Endodermal cell (in vitro differentiated cells): ENCODE measurements around the gene NRXN3. TPM values are rescaled to one million over a fixed set of nuclear protein-coding genes. Genes with fewer than 3 reads are reported as not detected.

Source experiments
- DNase-seq: peaks from one replicate; pipeline ENCODE4 v3.0.0-alpha.2; 2017
- H3K27ac ChIP-seq: 2 replicates; pipeline ENCODE4 v1.5.1; 2013; ENCODE audit warnings: mild to moderate bottlenecking, low read depth, low read length, moderate library complexity
- H3K27me3 ChIP-seq: 2 replicates; pipeline ENCODE4 v1.6.1; 2013; ENCODE audit warnings: mild to moderate bottlenecking, low read length, moderate library complexity; ENCODE audit not compliant: insufficient read depth, control insufficient read depth, poor library complexity, severe bottlenecking
- H3K36me3 ChIP-seq: 2 replicates; pipeline ENCODE4 v1.7.0; 2013; ENCODE audit warnings: mild to moderate bottlenecking, low read length, moderate library complexity; ENCODE audit not compliant: control insufficient read depth, insufficient read depth
- H3K4me1 ChIP-seq: one replicate; pipeline ENCODE4 v1.7.0; 2013; ENCODE audit warnings: low read length; ENCODE audit not compliant: control insufficient read depth, insufficient read depth
- H3K4me3 ChIP-seq: 2 replicates; pipeline ENCODE4 v1.5.1; 2013; ENCODE audit warnings: mild to moderate bottlenecking, low read length, moderate library complexity
- H3K9ac ChIP-seq: 2 replicates; pipeline ENCODE4 v1.6.1; 2013; ENCODE audit warnings: mild to moderate bottlenecking, low read length, moderate library complexity; ENCODE audit not compliant: poor library complexity, severe bottlenecking; ENCODE audit errors: extremely low read depth
- H3K9me3 ChIP-seq: 2 replicates; pipeline ENCODE4 v1.6.1; 2013; ENCODE audit warnings: mild to moderate bottlenecking, low read length, moderate library complexity; ENCODE audit not compliant: control insufficient read depth
- H3K27ac Mint-ChIP-seq: 2 replicates; pipeline ENCODE4 v1.8.0; 2020; ENCODE audit warnings: mixed read lengths
- H3K27me3 Mint-ChIP-seq: 2 replicates; pipeline ENCODE4 v1.8.0; 2021; ENCODE audit warnings: mild to moderate bottlenecking, mixed read lengths; ENCODE audit not compliant: insufficient read depth
- H3K36me3 Mint-ChIP-seq: 2 replicates; pipeline ENCODE4 v1.8.0; 2020; ENCODE audit warnings: low read depth, mixed read lengths
- H3K4me1 Mint-ChIP-seq: 2 replicates; pipeline ENCODE4 v1.8.0; 2020; ENCODE audit warnings: mixed read lengths
- H3K4me3 Mint-ChIP-seq: 2 replicates; pipeline ENCODE4 v1.8.0; 2020; ENCODE audit warnings: mild to moderate bottlenecking, moderate library complexity, mixed read lengths
- H3K9me3 Mint-ChIP-seq: 2 replicates; pipeline ENCODE4 v1.8.0; 2020; ENCODE audit warnings: mild to moderate bottlenecking, mixed read lengths
- CTCF ChIP-seq: fragments of 200-600 bp; sonication (generic); conservative IDR thresholded peaks from 2 replicates; pipeline ENCODE4 v1.5.0; 2021; ENCODE audit warnings: antibody characterized with exemption, mild to moderate bottlenecking
- WGBS, 2 experiments: methylation state at CpG; one replicate each; pipeline versions ENCODE4 v1.1.5 to v1.1.7; 2013; ENCODE audit warnings: missing lambda C conversion rate in 2 of 2, mixed read lengths in 1 of 2; ENCODE audit not compliant: insufficient coverage in 1 of 2, insufficient read length in 1 of 2; 5-methylcytosine and 5-hydroxymethylcytosine counted together
- total RNA-seq, 2 donors: library from RNA; stranded (reverse); fragmentation: NEBNext Ultra II Directional in 1 of 2; extraction: Animal tissue kit (Norgen Biotek cat#: 25700) in 1 of 2; gene quantifications; 2 replicates in 1 of 2; 3 replicates in 1 of 2; pipeline ENCODE4 v1.2.1, GENCODE V29; 2021

Gene NRXN3
- total RNA-seq, 2 donors from 2014 or later = 20.9 to 21.4 TPM

GRCh38 chr14:79318371-79318770 is 1148.2 kb downstream of the NRXN3 start:
- no peak for DNase-seq
- 85 to 93% methylated on average over 2 to 7 of the region's 7 CpGs for WGBS, 2 experiments

GRCh38 chr14:79320561-79320960 is 1150.4 kb downstream of the NRXN3 start:
- Mint-ChIP-seq H3K36me3 (peaks cover 3% of the 10 kb centered on the region), H3K27me3 (no peaks in the 10 kb centered on the region), H3K4me1 (peaks cover 9% of the 10 kb centered on the region), H3K9me3 (no peaks in the 10 kb centered on the region), H3K27ac (no peak overlapping the region), H3K4me3 (no peak overlapping the region)
- no peak overlapping the region for H3K9ac ChIP-seq
- no peaks in the 10 kb centered on the region for H3K9me3 ChIP-seq
- H3K27me3 ChIP-seq = no peaks in the 10 kb centered on the region
- WGBS, 2 experiments = 86 to 96% methylated on average over 1 of the region's 1 CpG
- H3K4me3 ChIP-seq = no peak overlapping the region
- no peak for DNase-seq
- H3K27ac ChIP-seq = no peak overlapping the region
- no peaks in the 10 kb centered on the region for H3K4me1 ChIP-seq
- no peaks in the 10 kb centered on the region for H3K36me3 ChIP-seq
- no peak for TF ChIP-seq CTCF

More at GRCh38 chr14:79318371-79318770, 1148.2 kb downstream of the NRXN3 start:
- Histone ChIP-seq H3K4me3 (no peak overlapping the region), H3K36me3 (no peaks in the 10 kb centered on the region), H3K9me3 (no peaks in the 10 kb centered on the region), H3K9ac (no peak overlapping the region), H3K27ac (no peak overlapping the region), H3K4me1 (no peaks in the 10 kb centered on the region), H3K27me3 (no peaks in the 10 kb centered on the region)
- no peak for TF ChIP-seq CTCF
- peaks cover 11% of the 10 kb centered on the region for H3K4me1 Mint-ChIP-seq
- H3K36me3 Mint-ChIP-seq = peaks cover 5% of the 10 kb centered on the region
- H3K27ac Mint-ChIP-seq = no peak overlapping the region
- peaks cover 3% of the 10 kb centered on the region for H3K9me3 Mint-ChIP-seq
- H3K4me3 Mint-ChIP-seq = no peak overlapping the region
- H3K27me3 Mint-ChIP-seq = no peaks in the 10 kb centered on the region

GRCh38 chr14:79321070-79321469 is 1150.9 kb downstream of the NRXN3 start:
- no peaks in the 10 kb centered on the region for H3K9me3 Mint-ChIP-seq
- peaks cover 3% of the 10 kb centered on the region for H3K36me3 Mint-ChIP-seq
- Histone ChIP-seq H3K36me3 (no peaks in the 10 kb centered on the region), H3K27ac (no peak overlapping the region), H3K27me3 (no peaks in the 10 kb centered on the region), H3K4me3 (no peak overlapping the region), H3K9ac (no peak overlapping the region), H3K9me3 (no peaks in the 10 kb centered on the region), H3K4me1 (no peaks in the 10 kb centered on the region)
- no peak overlapping the region for H3K27ac Mint-ChIP-seq
- H3K27me3 Mint-ChIP-seq = no peaks in the 10 kb centered on the region
- H3K4me1 Mint-ChIP-seq = peaks cover 9% of the 10 kb centered on the region
- no peak for DNase-seq
- TF ChIP-seq CTCF = no peak
- no peak overlapping the region for H3K4me3 Mint-ChIP-seq
